Suprapubic skin (tissue), 4 donors: ENCODE data around the gene TFIP11.

Experiments used
- CTCF ChIP-seq, 2 donors: fragments of 200-600 bp in 1 of 2; fragments of 450-650 bp in 1 of 2; sonication (generic) in 1 of 2; IDR thresholded peaks; one replicate each; pipeline ENCODE4 v1.5.1; 2016 to 2019; ENCODE audit warnings: antibody characterized with exemption in 2 of 2, mild to moderate bottlenecking in 1 of 2, moderate library complexity in 1 of 2
- EP300 ChIP-seq: sonication (generic); formaldehyde crosslinking; IDR thresholded peaks from one replicate; pipeline ENCODE4 v1.6.1; 2017; ENCODE audit warnings: antibody characterized with exemption
- POLR2A ChIP-seq, 2 donors: fragments of 450-650 bp; IDR thresholded peaks; one replicate each; pipeline ENCODE4 v1.6.1; 2017; ENCODE audit warnings: antibody characterized with exemption in 2 of 2, mild to moderate bottlenecking in 2 of 2, moderate library complexity in 2 of 2
- POLR2AphosphoS5 ChIP-seq, 3 donors: sonication (generic); formaldehyde crosslinking; IDR thresholded peaks; one replicate each; pipeline ENCODE4 v1.6.1; 2017; ENCODE audit warnings: antibody characterized with exemption in 3 of 3

DNA sequence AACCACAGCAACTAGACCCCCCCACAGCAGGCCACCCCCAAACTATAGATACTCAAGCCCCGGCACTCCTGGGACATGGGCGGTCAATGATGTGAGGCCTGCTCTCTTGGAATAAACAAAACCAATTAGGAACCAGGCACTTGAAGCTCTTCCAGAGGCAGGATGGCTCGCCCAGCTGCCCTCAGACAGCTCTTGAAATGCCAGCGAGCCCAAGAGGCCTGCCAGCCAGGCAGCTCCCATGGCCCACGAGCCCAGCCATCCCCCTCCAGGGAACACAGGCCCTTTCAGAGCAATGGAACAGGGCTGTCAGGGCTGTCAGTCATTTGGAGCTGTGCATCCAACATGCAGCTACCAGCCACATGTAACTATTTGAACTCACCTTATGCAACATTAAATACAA is 34.0 kb upstream of the TFIP11 start:
- TF ChIP-seq CTCF (IDR thresholded peaks at IDR 0.05) (no peak), POLR2AphosphoS5 (IDR thresholded peaks at IDR 0.05) (no peak), POLR2A (IDR thresholded peaks at IDR 0.05) (no peak), EP300 (no peak)
